CD4-positive, alpha-beta memory T cell (primary cell): ENCODE results near the gene PPCS. TPM values are rescaled to one million over a fixed set of nuclear protein-coding genes. Genes with fewer than 3 reads are reported as not detected.
"Not testable (repeated sequence)": the region's sequence is repeated elsewhere in the genome, so short reads cannot be mapped to it uniquely, and the experiment has no call there.

Source experiments
- CTCF ChIA-PET: fragments of 350-600 bp; sonication (Branson Sonifier 250); formaldehyde crosslinking; loops from one replicate; lab custom pipeline; 2021; ENCODE audit warnings: inconsistent platforms; ENCODE audit not compliant: partially characterized antibody; lab: Charles Lee
- POLR2A ChIA-PET: fragments of 350-600 bp; sonication (Branson Sonifier 250); formaldehyde crosslinking; loops from one replicate; lab custom pipeline; 2021; ENCODE audit not compliant: partially characterized antibody; lab: Charles Lee
- DNase-seq, 5 donors: peaks; one replicate each; pipeline versions ENCODE4 v3.0.0 to v3.0.0-alpha.2; 2020 to 2022; ENCODE audit warnings: mixed read lengths in 1 of 5
- H3K27ac ChIP-seq: one replicate; pipeline ENCODE4 v1.7.0; 2013; ENCODE audit warnings: low read depth, low read length
- H3K27me3 ChIP-seq: 2 replicates; pipeline ENCODE4 v1.7.0; 2013; ENCODE audit warnings: mild to moderate bottlenecking, low read length, moderate library complexity; ENCODE audit not compliant: insufficient read depth
- H3K36me3 ChIP-seq: 2 replicates; pipeline ENCODE4 v1.7.0; 2013; ENCODE audit warnings: mild to moderate bottlenecking, low read length, moderate library complexity; ENCODE audit not compliant: insufficient read depth
- H3K4me1 ChIP-seq: 2 replicates; pipeline ENCODE4 v1.7.0; 2013; ENCODE audit warnings: mild to moderate bottlenecking, low read length, moderate library complexity; ENCODE audit not compliant: insufficient read depth
- H3K4me3 ChIP-seq, 2 donors: one replicate each; pipeline ENCODE4 v1.7.0; 2013; ENCODE audit warnings: low read length in 2 of 2, mild to moderate bottlenecking in 1 of 2
- H3K9me3 ChIP-seq, 2 donors: one replicate each; pipeline ENCODE4 v1.7.0; 2013; ENCODE audit warnings: low read length in 2 of 2, control low read depth in 1 of 2; ENCODE audit not compliant: control insufficient read depth in 1 of 2
- H3K27ac Mint-ChIP-seq, 7 donors: one replicate each; pipeline ENCODE4 v1.8.0; 2020 to 2021; ENCODE audit warnings: mixed read lengths in 7 of 7, mild to moderate bottlenecking in 6 of 7, inconsistent platforms in 3 of 7, moderate library complexity in 3 of 7
- H3K27me3 Mint-ChIP-seq, 2 donors: one replicate each; pipeline ENCODE4 v1.8.0; 2020 to 2021; ENCODE audit warnings: mixed read lengths in 2 of 2
- H3K36me3 Mint-ChIP-seq, 2 donors: one replicate each; pipeline ENCODE4 v1.8.0; 2020 to 2021; ENCODE audit warnings: mixed read lengths in 2 of 2, inconsistent platforms in 1 of 2, mild to moderate bottlenecking in 1 of 2
- H3K4me1 Mint-ChIP-seq, 4 donors: one replicate each; pipeline ENCODE4 v1.8.0; 2020 to 2021; ENCODE audit warnings: mixed read lengths in 4 of 4, mild to moderate bottlenecking in 1 of 4
- H3K4me3 Mint-ChIP-seq, 8 donors: one replicate each; pipeline ENCODE4 v1.8.0; 2020 to 2021; ENCODE audit warnings: mixed read lengths in 8 of 8, mild to moderate bottlenecking in 7 of 8, moderate library complexity in 6 of 8, inconsistent platforms in 3 of 8
- H3K9me3 Mint-ChIP-seq, 8 donors: one replicate each; pipeline ENCODE4 v1.8.0; 2020 to 2021; ENCODE audit warnings: mixed read lengths in 8 of 8, mild to moderate bottlenecking in 5 of 8, inconsistent platforms in 3 of 8, moderate library complexity in 1 of 8
- intact Hi-C: fragments of 100-400 bp; cut with micrococcal nuclease; formaldehyde crosslinking; loops from one replicate; pipeline ENCODE4 v1.15.1; 2023
- polyA plus RNA-seq, 2 donors: library from polyadenylated mRNA; unstranded; fragments of 300-500 nt; fragmentation: Illumina TruSeq; gene quantifications; one replicate each; pipeline ENCODE4 v1.2.3, GENCODE V29; 2021
- total RNA-seq, 2 experiments: library from RNA; stranded (reverse); gene quantifications; one replicate each; pipeline ENCODE4 v1.2.3, GENCODE V29; 2021

PPCS gene
- total and polyA plus RNA-seq, 4 experiments from 2014 or later: 61.1 to 159 (median 88.2) TPM

GRCh38 chr1:42466030-42466429, 9.7 kb downstream of the PPCS start:
- H3K4me1 Mint-ChIP-seq: peaks cover 9 to 24% (median 16%) of the 10 kb centered on the region in 4 donors
- H3K27ac Mint-ChIP-seq: no peak overlapping the region
- DNase-seq: no peak
- no peaks in the 10 kb centered on the region for H3K27me3 ChIP-seq
- H3K4me3 Mint-ChIP-seq: no peak overlapping the region
- no peaks in the 10 kb centered on the region for H3K27me3 Mint-ChIP-seq
- H3K4me3 ChIP-seq: no peak overlapping the region
- no peaks in the 10 kb centered on the region for H3K9me3 ChIP-seq
- H3K36me3 ChIP-seq: no peaks in the 10 kb centered on the region
- H3K9me3 Mint-ChIP-seq: no peaks in the 10 kb centered on the region
- H3K36me3 Mint-ChIP-seq: peaks cover 9 to 16% of the 10 kb centered on the region in 2 donors
- H3K4me1 ChIP-seq: peaks cover 16% of the 10 kb centered on the region
- H3K27ac ChIP-seq: no peak overlapping the region
- POLR2A ChIA-PET: no interaction called here
- intact Hi-C loops: no loop called here
- CTCF ChIA-PET: no interaction called here

- intact Hi-C loops: no loop called here
- Mint-ChIP-seq H3K27me3 (no peaks in the 10 kb centered on the region), H3K36me3 (peaks cover 4 to 11% of the 10 kb centered on the region in 2 donors), H3K4me3 (no peak overlapping the region), H3K27ac (no peak overlapping the region), H3K9me3 (no peaks in the 10 kb centered on the region), H3K4me1 (no peaks in the 10 kb centered on the region)
- no peaks in the 10 kb centered on the region for H3K4me1 ChIP-seq
- CTCF ChIA-PET: no interaction called here
- no peaks in the 10 kb centered on the region for H3K9me3 ChIP-seq
- DNase-seq: no peak
- POLR2A ChIA-PET: no interaction called here
- H3K27ac ChIP-seq: no peak overlapping the region
- no peaks in the 10 kb centered on the region for H3K27me3 ChIP-seq
- H3K36me3 ChIP-seq: no peaks in the 10 kb centered on the region
- H3K4me3 ChIP-seq: no peak overlapping the region
Observed at GRCh38 chr1:42469727-42470126, 13.4 kb downstream of the PPCS start.

- H3K4me3 Mint-ChIP-seq: no peak overlapping the region
- H3K4me1 Mint-ChIP-seq: no peaks in the 10 kb centered on the region
- H3K36me3 ChIP-seq: no peaks in the 10 kb centered on the region
- no peaks in the 10 kb centered on the region for H3K4me1 ChIP-seq
- H3K27ac ChIP-seq: no peak overlapping the region
- CTCF ChIA-PET: no interaction called here
- no peaks in the 10 kb centered on the region for H3K27me3 ChIP-seq
- H3K9me3 Mint-ChIP-seq: no peaks in the 10 kb centered on the region
- peaks cover 3 to 12% of the 10 kb centered on the region in 2 donors for H3K36me3 Mint-ChIP-seq
- no peaks in the 10 kb centered on the region for H3K27me3 Mint-ChIP-seq
- intact Hi-C loops: no loop called here
- POLR2A ChIA-PET: no interaction called here
- H3K9me3 ChIP-seq: no peaks in the 10 kb centered on the region
- no peak for DNase-seq
- no peak overlapping the region for H3K27ac Mint-ChIP-seq
- no peak overlapping the region for H3K4me3 ChIP-seq
Observed at GRCh38 chr1:42476605-42477004, 20.3 kb downstream of the PPCS start.

GRCh38 chr1:42477354-42477753, 21.0 kb downstream of the PPCS start:
- CTCF ChIA-PET, H3K9me3 ChIP-seq, DNase-seq, intact Hi-C loops, H3K27me3 Mint-ChIP-seq, H3K4me3 ChIP-seq, H3K9me3 Mint-ChIP-seq, H3K36me3 ChIP-seq, H3K4me1 Mint-ChIP-seq, H3K27me3 ChIP-seq, H3K4me3 Mint-ChIP-seq, POLR2A ChIA-PET, H3K27ac ChIP-seq, H3K4me1 ChIP-seq: not testable (repeated sequence)
- Mint-ChIP-seq H3K27ac (peak overlapping the region in 1 of 7 donors; percentile 0), H3K36me3 (peaks cover 3 to 12% of the 10 kb centered on the region in 2 donors)

- Mint-ChIP-seq H3K27me3 (no peaks in the 10 kb centered on the region), H3K36me3 (peaks cover 7 to 12% of the 10 kb centered on the region in 2 donors), H3K27ac (peak overlapping the region in 1 of 7 donors; percentile 0), H3K9me3 (no peaks in the 10 kb centered on the region), H3K4me3 (no peak overlapping the region), H3K4me1 (no peaks in the 10 kb centered on the region)
- Histone ChIP-seq H3K4me3 (no peak overlapping the region), H3K9me3 (no peaks in the 10 kb centered on the region), H3K27ac (no peak overlapping the region), H3K27me3 (no peaks in the 10 kb centered on the region), H3K4me1 (no peaks in the 10 kb centered on the region), H3K36me3 (no peaks in the 10 kb centered on the region)
- ChIA-PET POLR2A (no interaction called here), CTCF (no interaction called here)
- DNase-seq: no peak
- intact Hi-C loops: no loop called here
Observed at GRCh38 chr1:42477775-42478174, 21.4 kb downstream of the PPCS start.

- intact Hi-C loops: no loop called here
- no peaks in the 10 kb centered on the region for H3K4me1 Mint-ChIP-seq
Observed at GRCh38 chr1:42479621-42480020, 23.3 kb downstream of the PPCS start.

GRCh38 chr1:42480921-42481320, 24.6 kb downstream of the PPCS start:
- Histone ChIP-seq H3K27ac (no peak overlapping the region), H3K9me3 (no peaks in the 10 kb centered on the region), H3K36me3 (no peaks in the 10 kb centered on the region), H3K4me3 (no peak overlapping the region), H3K27me3 (no peaks in the 10 kb centered on the region), H3K4me1 (no peaks in the 10 kb centered on the region)
- ChIA-PET CTCF (no interaction called here), POLR2A (no interaction called here)
- Mint-ChIP-seq H3K4me1 (no peaks in the 10 kb centered on the region), H3K36me3 (peaks cover 10 to 18% of the 10 kb centered on the region in 2 donors), H3K27me3 (no peaks in the 10 kb centered on the region), H3K9me3 (no peaks in the 10 kb centered on the region), H3K4me3 (no peak overlapping the region), H3K27ac (peak overlapping the region in 1 of 7 donors; percentile 53)
- intact Hi-C loops: no loop called here
- DNase-seq: no peak

More at GRCh38 chr1:42479621-42480020, 23.3 kb downstream of the PPCS start:
- no peaks in the 10 kb centered on the region for H3K27me3 ChIP-seq
- no peaks in the 10 kb centered on the region for H3K36me3 ChIP-seq
- no peaks in the 10 kb centered on the region for H3K9me3 ChIP-seq
- no peak for DNase-seq
- ChIA-PET POLR2A (no interaction called here), CTCF (no interaction called here)
- H3K4me3 ChIP-seq: no peak overlapping the region
- Mint-ChIP-seq H3K27ac (no peak overlapping the region), H3K27me3 (no peaks in the 10 kb centered on the region), H3K36me3 (peaks cover 10 to 12% of the 10 kb centered on the region in 2 donors), H3K4me3 (no peak overlapping the region), H3K9me3 (no peaks in the 10 kb centered on the region)
- no peaks in the 10 kb centered on the region for H3K4me1 ChIP-seq
- no peak overlapping the region for H3K27ac ChIP-seq

GRCh38 chr1:42482635-42483153, 26.4 kb downstream of the PPCS start:
- no peaks in the 10 kb centered on the region for H3K27me3 Mint-ChIP-seq
- no peak overlapping the region for H3K27ac Mint-ChIP-seq
- no peaks in the 10 kb centered on the region for H3K9me3 ChIP-seq
- no peak overlapping the region for H3K27ac ChIP-seq
- intact Hi-C loops: no loop called here
- CTCF ChIA-PET: no interaction called here
- H3K4me3 Mint-ChIP-seq: no peak overlapping the region
- no peaks in the 10 kb centered on the region for H3K36me3 ChIP-seq
- DNase-seq: no peak
- H3K9me3 Mint-ChIP-seq: no peaks in the 10 kb centered on the region
- no peaks in the 10 kb centered on the region for H3K4me1 Mint-ChIP-seq
- POLR2A ChIA-PET: no interaction called here
- H3K36me3 Mint-ChIP-seq: peaks cover 10 to 29% of the 10 kb centered on the region in 2 donors
- no peaks in the 10 kb centered on the region for H3K27me3 ChIP-seq
- H3K4me1 ChIP-seq: no peaks in the 10 kb centered on the region
- no peak overlapping the region for H3K4me3 ChIP-seq
